Measurements from ENCODE around the gene SPSB3.

- no peak for TF ChIP-seq CTCF (IDR thresholded peaks at IDR 0.05 in 8 of 11, conservative IDR thresholded peaks at IDR 0.05 in 3 of 11)
- no peak for TF ChIP-seq POLR2A (IDR thresholded peaks at IDR 0.05)
- TF ChIP-seq POLR2AphosphoS5 (IDR thresholded peaks at IDR 0.05): no peak
Measured at GRCh38 chr16:1810536-1810935, 28.2 kb upstream of the SPSB3 start.
